Right atrium auricular region (tissue), 2 donors: Measurements from ENCODE around the gene HEMK1. TPM values are rescaled to one million over a fixed set of nuclear protein-coding genes. Genes with fewer than 3 reads are reported as not detected.

ENCODE experiments used
- DNase-seq: peaks from one replicate; pipeline ENCODE4 v3.0.0-alpha.2; 2019; ENCODE audit warnings: low spot score
- H3K27ac ChIP-seq, 2 donors: fragments of 200-600 bp; sonication (generic); 1 replicate in 1 of 2; 2 replicates in 1 of 2; pipeline ENCODE4 v1.5.1; 2016 to 2019
- H3K27me3 ChIP-seq, 2 donors: fragments of 200-600 bp; sonication (generic); one replicate each; pipeline versions ENCODE4 v1.5.1 to v1.6.0; 2017 to 2019
- H3K36me3 ChIP-seq: fragments of 200-600 bp; sonication (generic); one replicate; pipeline ENCODE4 v1.5.1; 2016
- H3K4me1 ChIP-seq, 2 donors: fragments of 200-600 bp; sonication (generic); one replicate each; pipeline versions ENCODE4 v1.5.1 to v1.6.0; 2017 to 2019
- H3K4me3 ChIP-seq, 2 donors: fragments of 200-600 bp; sonication (generic); 1 replicate in 1 of 2; 2 replicates in 1 of 2; pipeline ENCODE4 v1.5.1; 2017 to 2019; ENCODE audit warnings: mild to moderate bottlenecking in 1 of 2, moderate library complexity in 1 of 2
- H3K9me3 ChIP-seq, 2 donors: fragments of 200-600 bp; sonication (generic); one replicate each; pipeline ENCODE4 v1.5.1; 2019
- total RNA-seq, 2 donors: library from RNA; depleted of rRNA; stranded (reverse); fragments of >200 nt; gene quantifications; one replicate each; pipeline ENCODE4 v1.1.0, GENCODE V29; 2016
- TF ChIP-seq, protein P1 (sequence below), 2 donors: fragments of 200-600 bp; sonication (generic); IDR thresholded peaks; one replicate each; pipeline ENCODE4 v1.5.1; 2019; ENCODE audit warnings: antibody characterized with exemption in 2 of 2

Gene HEMK1
- total RNA-seq, 2 donors from 2014 or later: 7.2 to 9.6 TPM

DNA sequence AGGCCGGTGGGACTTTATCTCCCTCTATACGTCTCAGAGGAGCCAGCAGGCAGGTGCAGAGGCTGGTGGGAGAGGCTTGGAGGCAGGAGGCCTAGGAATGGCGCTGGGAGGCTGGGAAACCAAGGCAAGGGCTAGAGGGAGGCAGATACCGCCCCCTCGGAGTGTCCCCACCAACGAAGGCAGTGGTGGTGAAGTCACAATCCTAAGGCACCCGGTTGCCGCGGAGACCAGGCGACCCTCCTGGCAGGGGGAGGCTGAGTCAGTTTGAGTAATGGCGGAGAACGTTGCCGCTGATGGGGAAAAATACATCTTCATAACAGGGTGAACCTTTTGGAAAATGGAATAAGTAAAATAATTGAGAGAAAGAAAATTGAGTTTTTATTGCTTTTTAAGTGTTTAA is 36.0 kb upstream of the HEMK1 start:
- no peak for DNase-seq
- H3K4me3 ChIP-seq: no peak overlapping the region
- no peak overlapping the region for H3K27ac ChIP-seq
- H3K27me3 ChIP-seq: no peaks in the 10 kb centered on the region
- no peaks in the 10 kb centered on the region for H3K36me3 ChIP-seq
- H3K4me1 ChIP-seq: no peaks in the 10 kb centered on the region
- TF ChIP-seq, protein P1, sequence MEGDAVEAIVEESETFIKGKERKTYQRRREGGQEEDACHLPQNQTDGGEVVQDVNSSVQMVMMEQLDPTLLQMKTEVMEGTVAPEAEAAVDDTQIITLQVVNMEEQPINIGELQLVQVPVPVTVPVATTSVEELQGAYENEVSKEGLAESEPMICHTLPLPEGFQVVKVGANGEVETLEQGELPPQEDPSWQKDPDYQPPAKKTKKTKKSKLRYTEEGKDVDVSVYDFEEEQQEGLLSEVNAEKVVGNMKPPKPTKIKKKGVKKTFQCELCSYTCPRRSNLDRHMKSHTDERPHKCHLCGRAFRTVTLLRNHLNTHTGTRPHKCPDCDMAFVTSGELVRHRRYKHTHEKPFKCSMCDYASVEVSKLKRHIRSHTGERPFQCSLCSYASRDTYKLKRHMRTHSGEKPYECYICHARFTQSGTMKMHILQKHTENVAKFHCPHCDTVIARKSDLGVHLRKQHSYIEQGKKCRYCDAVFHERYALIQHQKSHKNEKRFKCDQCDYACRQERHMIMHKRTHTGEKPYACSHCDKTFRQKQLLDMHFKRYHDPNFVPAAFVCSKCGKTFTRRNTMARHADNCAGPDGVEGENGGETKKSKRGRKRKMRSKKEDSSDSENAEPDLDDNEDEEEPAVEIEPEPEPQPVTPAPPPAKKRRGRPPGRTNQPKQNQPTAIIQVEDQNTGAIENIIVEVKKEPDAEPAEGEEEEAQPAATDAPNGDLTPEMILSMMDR (IDR thresholded peaks at IDR 0.05): no peak
- H3K9me3 ChIP-seq: no peaks in the 10 kb centered on the region

DNA sequence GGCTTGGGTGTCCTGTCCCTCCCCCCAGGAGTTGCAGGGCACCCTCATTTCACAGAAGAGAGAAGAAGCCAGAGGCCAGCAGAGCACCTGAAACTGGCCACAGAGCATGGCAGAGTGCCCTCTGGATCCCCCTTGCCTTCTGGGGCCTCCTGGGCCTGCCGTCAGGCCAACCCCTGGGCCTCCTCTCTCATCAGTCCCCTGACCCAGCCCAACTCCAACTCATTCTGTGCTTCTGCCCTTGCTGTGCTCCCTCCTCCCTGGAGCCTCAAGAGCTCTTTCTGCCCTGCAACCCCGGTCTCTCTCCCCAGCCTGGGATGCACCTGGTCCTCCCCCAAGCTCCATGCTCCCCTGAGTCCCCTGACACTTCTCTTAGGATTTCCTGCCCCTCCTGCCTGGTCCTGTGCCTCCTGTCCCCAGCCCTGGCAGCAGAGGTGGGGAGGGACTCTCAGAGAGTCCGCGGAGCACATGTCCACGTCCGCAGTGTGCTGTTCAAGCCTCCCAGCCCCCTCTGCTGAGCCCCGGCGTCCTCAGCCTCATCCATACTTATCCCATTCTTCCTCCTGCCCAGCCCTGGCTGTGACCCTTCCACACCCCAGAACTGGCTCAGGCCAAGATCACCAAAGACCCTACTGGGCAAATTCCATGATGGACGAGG is 35.4 kb upstream of the HEMK1 start:
- H3K36me3 ChIP-seq: no peaks in the 10 kb centered on the region
- H3K4me3 ChIP-seq: no peak overlapping the region
- H3K4me1 ChIP-seq: no peaks in the 10 kb centered on the region
- no peak overlapping the region for H3K27ac ChIP-seq
- DNase-seq: no peak
- no peaks in the 10 kb centered on the region for H3K9me3 ChIP-seq
- H3K27me3 ChIP-seq: no peaks in the 10 kb centered on the region
- TF ChIP-seq, protein P1 (IDR thresholded peaks at IDR 0.05): no peak

DNA sequence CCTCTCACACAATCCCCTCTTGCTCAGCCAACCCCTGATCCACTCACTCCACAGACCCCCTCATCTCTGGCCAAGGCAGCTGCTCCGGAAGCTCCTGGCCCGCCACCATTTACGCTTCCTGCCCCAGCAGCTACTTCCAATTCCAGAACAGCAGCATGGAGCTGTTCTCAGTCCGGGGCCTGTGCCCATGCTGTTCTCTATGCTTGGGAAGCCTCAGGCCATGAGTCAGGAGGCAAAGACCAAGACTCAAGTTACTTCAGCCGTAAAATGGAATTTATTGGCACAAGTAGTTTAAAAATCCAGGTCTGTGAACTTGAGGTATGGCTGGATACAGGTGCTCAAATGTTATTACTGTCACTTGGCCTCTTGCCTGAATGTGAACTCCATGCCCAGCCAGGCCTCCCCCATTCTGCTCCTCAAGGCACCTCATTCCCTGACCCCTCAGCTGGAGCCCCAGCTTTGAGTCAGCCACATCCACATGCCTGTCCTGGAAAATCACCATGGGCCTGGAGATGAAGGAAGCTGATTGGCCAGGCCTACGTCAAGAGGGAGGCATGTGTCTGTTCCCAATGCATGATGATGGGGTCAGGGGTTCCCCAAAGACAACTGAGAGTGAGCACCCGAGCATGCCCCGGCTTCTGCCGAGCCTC is 34.5 kb upstream of the HEMK1 start:
- no peaks in the 10 kb centered on the region for H3K9me3 ChIP-seq
- no peak overlapping the region for H3K4me3 ChIP-seq
- DNase-seq: no peak
- H3K27me3 ChIP-seq: no peaks in the 10 kb centered on the region
- H3K27ac ChIP-seq: no peak overlapping the region
- H3K36me3 ChIP-seq: no peaks in the 10 kb centered on the region
- no peaks in the 10 kb centered on the region for H3K4me1 ChIP-seq
- TF ChIP-seq, protein P1 (IDR thresholded peaks at IDR 0.05): no peak

DNA sequence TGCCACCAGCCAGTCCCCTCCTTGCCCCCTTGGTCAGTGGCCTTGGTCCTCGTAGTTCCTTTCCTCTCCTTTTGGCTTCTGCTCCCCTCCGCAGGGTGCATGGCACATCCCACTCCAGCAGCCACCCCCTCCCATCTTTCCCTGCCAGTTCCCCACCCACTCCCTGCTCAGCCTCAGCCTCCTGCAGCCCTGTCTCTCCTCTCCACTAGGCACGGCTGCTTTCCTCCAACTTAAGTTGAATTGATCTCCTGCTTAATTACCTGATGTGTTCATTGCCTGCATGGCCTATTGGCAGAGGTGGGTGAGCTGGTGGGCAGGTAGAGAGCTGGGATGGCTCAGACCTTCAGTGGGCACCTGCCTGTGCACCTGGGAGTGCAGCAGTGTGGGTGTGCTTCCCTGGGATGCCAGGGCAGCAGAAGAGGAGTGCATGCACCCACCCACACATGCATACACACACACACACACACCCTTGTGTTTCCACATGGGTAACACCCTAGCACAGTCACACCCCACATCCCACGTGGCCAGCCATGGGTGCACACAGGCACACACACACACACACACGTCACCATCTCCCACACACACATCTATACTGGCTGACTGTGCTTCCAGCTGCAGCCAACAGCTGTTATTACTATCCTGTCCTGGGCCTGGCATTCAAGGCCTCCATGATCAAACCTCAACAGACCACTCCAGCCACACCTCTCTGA is 32.7 kb upstream of the HEMK1 start:
- H3K27ac ChIP-seq: no peak overlapping the region
- H3K9me3 ChIP-seq: no peaks in the 10 kb centered on the region
- TF ChIP-seq, protein P1 (IDR thresholded peaks at IDR 0.05): no peak
- no peaks in the 10 kb centered on the region for H3K27me3 ChIP-seq
- no peak overlapping the region for H3K4me3 ChIP-seq
- DNase-seq: no peak
- no peaks in the 10 kb centered on the region for H3K36me3 ChIP-seq
- H3K4me1 ChIP-seq: no peaks in the 10 kb centered on the region

DNA sequence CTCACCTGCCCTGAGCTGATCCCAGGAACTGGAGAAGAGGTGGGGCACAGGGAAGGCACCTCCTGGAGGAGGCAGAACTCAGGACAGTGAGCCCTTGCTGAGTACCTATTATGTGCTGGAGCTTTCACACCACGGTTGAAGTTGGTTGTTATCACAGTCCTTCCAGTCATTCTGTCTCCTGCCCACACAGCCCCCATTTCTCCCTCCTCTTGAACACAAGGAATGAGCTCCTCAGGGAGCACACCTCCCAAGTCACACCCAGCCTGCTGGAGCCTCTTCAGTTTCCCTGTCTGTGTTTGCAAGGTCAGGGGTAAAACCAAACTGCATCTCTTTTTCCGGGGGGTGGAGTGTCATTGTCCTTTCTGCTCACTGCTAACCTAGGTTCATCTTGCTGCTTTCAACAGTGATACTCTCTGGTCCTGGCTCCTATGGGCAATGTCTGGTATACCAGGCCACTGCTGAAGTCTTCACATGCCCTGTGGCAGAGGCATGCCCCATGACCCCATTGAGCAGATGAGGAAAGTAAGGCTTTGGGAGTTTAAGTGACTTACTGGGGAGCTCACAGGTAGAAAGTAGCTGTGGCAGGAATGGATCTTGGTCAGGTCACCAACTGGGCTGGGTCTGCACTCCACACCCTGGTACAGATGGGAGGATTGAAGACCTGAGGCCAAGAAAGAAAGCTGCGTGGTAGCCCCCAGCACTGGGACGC is 31.7 kb upstream of the HEMK1 start:
- Histone ChIP-seq H3K4me1 (no peaks in the 10 kb centered on the region), H3K27ac (no peak overlapping the region), H3K4me3 (no peak overlapping the region), H3K9me3 (no peaks in the 10 kb centered on the region), H3K27me3 (no peaks in the 10 kb centered on the region), H3K36me3 (no peaks in the 10 kb centered on the region)
- DNase-seq: no peak
- TF ChIP-seq, protein P1 (IDR thresholded peaks at IDR 0.05): no peak
